ENCODE measurements around the gene RCE1. TPM values are rescaled to one million over a fixed set of nuclear protein-coding genes. Genes with fewer than 3 reads are reported as not detected.

RCE1 gene
- total and polyA plus RNA-seq, 2 donors (not counting 3 experiments of a cell fraction or from before 2014, with no cell fraction given), result 26.9 to 47.4 TPM

- CTCF ChIA-PET, result no interaction called here
- intact Hi-C loops (cut with micrococcal nuclease) (no loop called here), dilution Hi-C loops (cut with MboI; ENCODE audit: extremely low pct_ligation_motif_present, low sequenced_read_pairs) (no loop called here)
- Histone ChIP-seq H3K4me3 (replicated peaks in 1 of 3; ENCODE audit: insufficient read depth in 1 of 3, low read depth in 1 of 3, low read length in 3 of 3) (no peak overlapping the region), H3K4me1 (ENCODE audit: control insufficient read depth, extremely low read depth, insufficient read depth, low read length) (peaks cover 2% of the 10 kb centered on the region), H3K36me3 (ENCODE audit: control insufficient read depth in 2 of 2, extremely low read depth in 1 of 2, insufficient read depth in 2 of 2, low read length in 2 of 2) (no peaks in the 10 kb centered on the region), H3K9ac (replicated peaks; ENCODE audit: extremely low read depth, insufficient read depth, low read length) (no peak overlapping the region), H3K9me3 (replicated peaks; ENCODE audit: control insufficient read depth, insufficient read depth, low read length) (no peaks in the 10 kb centered on the region), H3K79me2 (ENCODE audit: control insufficient read depth, insufficient read depth, low read length) (no peaks in the 10 kb centered on the region), H3K4me2 (ENCODE audit: insufficient read depth, low read length) (no peak overlapping the region), H3K9me1 (replicated peaks; ENCODE audit: control insufficient read depth, extremely low read depth, insufficient read depth, low read length) (no peaks in the 10 kb centered on the region), H2AFZ (ENCODE audit: low read depth, low read length) (no peak overlapping the region), H4K20me1 (replicated peaks; ENCODE audit: control insufficient read depth, extremely low read depth, insufficient read depth, low read length) (no peaks in the 10 kb centered on the region), H3K27ac (ENCODE audit: insufficient read depth, low read depth, low read length) (no peak overlapping the region), H3K27me3 (ENCODE audit: control insufficient read depth in 2 of 2, insufficient read depth in 2 of 2, low read length in 2 of 2) (no peaks in the 10 kb centered on the region)
- DNase-seq (ENCODE audit: low read depth, low spot score) (no peak), FAIRE-seq (no peak)
- POLR2A ChIA-PET, result no interaction called here
- BruUV-seq (replicated peaks), result no TSS peak
- TF ChIP-seq EZH2 (IDR thresholded peaks at IDR 0.05; ENCODE audit: borderline replicate concordance, low read depth, low read length, severe bottlenecking), result no peak
- no peak for TF ChIP-seq MYC (IDR thresholded peaks at IDR 0.05; ENCODE audit: low read depth, low read length)
- TF ChIP-seq CTCF (IDR thresholded peaks at IDR 0.05; ENCODE audit: extremely low read depth in 1 of 2, insufficient read depth in 1 of 2, low read depth in 1 of 2, low read length in 2 of 2), result no peak
- no peak for TF ChIP-seq GATA2 (IDR thresholded peaks at IDR 0.05; ENCODE audit: insufficient read depth, insufficient read length, low read depth, low read length)
- no peak for TF ChIP-seq JUN (IDR thresholded peaks at IDR 0.05; ENCODE audit: borderline replicate concordance, insufficient read depth, insufficient read length, low read depth)
- TF ChIP-seq POLR2AphosphoS5 (IDR thresholded peaks at IDR 0.05; ENCODE audit: insufficient read depth, low read depth, low read length), result no peak
- TF ChIP-seq FOS (IDR thresholded peaks at IDR 0.05; ENCODE audit: borderline replicate concordance, insufficient read depth, low read length), result no peak
- no peak for TF ChIP-seq POLR2A (IDR thresholded peaks at IDR 0.05; ENCODE audit: low read depth, low read length)
- TF ChIP-seq, protein P1, sequence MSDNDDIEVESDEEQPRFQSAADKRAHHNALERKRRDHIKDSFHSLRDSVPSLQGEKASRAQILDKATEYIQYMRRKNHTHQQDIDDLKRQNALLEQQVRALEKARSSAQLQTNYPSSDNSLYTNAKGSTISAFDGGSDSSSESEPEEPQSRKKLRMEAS (IDR thresholded peaks at IDR 0.05; ENCODE audit: insufficient read depth, insufficient read length), result no peak
Measured at GRCh38 chr11:66875378-66875777, 32.1 kb downstream of the RCE1 start.

Measured in endothelial cell of umbilical vein (primary cell).